PC-3 (cell line): ENCODE measurements around the gene CD274. TPM values are rescaled to one million over a fixed set of nuclear protein-coding genes. Genes with fewer than 3 reads are reported as not detected.

Experiments used
- ATAC-seq: fragments of 200-7000 bp; cut with Tn5 transposase; 2 replicates; pipeline ENCODE4 v1.9.1; 2020; ENCODE audit warnings: mild to moderate bottlenecking, moderate library complexity
- BruUV-seq: library from RNA; stranded (reverse); fragments of 400-500 nt; replicated peaks from 2 replicates; lab custom pipeline; 2021; lab: Mats Ljungman, UMichigan
- CTCF ChIA-PET: fragments of 300-600 bp; sonication (Branson Sonifier 250); formaldehyde crosslinking; loops from one replicate; lab custom pipeline; 2022; ENCODE audit warnings: antibody characterized with exemption; lab: Charles Lee
- POLR2A ChIA-PET: fragments of 300-600 bp; sonication (Branson Sonifier 250); formaldehyde crosslinking; loops from one replicate; lab custom pipeline; 2022; ENCODE audit warnings: antibody characterized with exemption; ENCODE audit not compliant: unreplicated experiment; lab: Charles Lee
- DNase-seq: peaks from one replicate; pipeline ENCODE4 v3.0.0-alpha.2; 2015
- H2AFZ ChIP-seq: fragments of 300-600 bp; sonication (generic); 2 replicates; pipeline ENCODE4 v1.6.0; 2016; ENCODE audit warnings: antibody characterized with exemption, low read length
- H3F3A ChIP-seq: fragments of 300-600 bp; sonication (generic); one replicate; pipeline ENCODE4 v1.6.0; 2017; ENCODE audit warnings: antibody characterized with exemption, low read length, control low read depth, mild to moderate bottlenecking; ENCODE audit not compliant: unreplicated experiment
- H3K27ac ChIP-seq: fragments of 300-600 bp; sonication (generic); 2 replicates; pipeline ENCODE4 v1.5.1; 2016; ENCODE audit warnings: mild to moderate bottlenecking, low read length
- H3K27me3 ChIP-seq: fragments of 300-600 bp; sonication (generic); 2 replicates; pipeline ENCODE4 v1.6.1; 2016; ENCODE audit warnings: low read length, mixed read lengths
- H3K36me3 ChIP-seq: fragments of 300-600 bp; sonication (generic); 2 replicates; pipeline ENCODE4 v1.6.1; 2016; ENCODE audit warnings: low read depth, mixed run types, low read length, mixed read lengths
- H3K4me1 ChIP-seq: fragments of 300-600 bp; sonication (generic); 2 replicates; pipeline ENCODE4 v1.5.1; 2016; ENCODE audit warnings: low read length; ENCODE audit not compliant: insufficient read depth
- H3K4me2 ChIP-seq: fragments of 300-600 bp; sonication (generic); 2 replicates; pipeline ENCODE4 v1.6.0; 2016; ENCODE audit warnings: low read length
- H3K4me3 ChIP-seq: fragments of 300-600 bp; sonication (generic); 2 replicates; pipeline ENCODE4 v1.5.1; 2016; ENCODE audit warnings: mild to moderate bottlenecking, low read length, mixed read lengths
- H3K79me2 ChIP-seq: fragments of 300-600 bp; sonication (generic); 2 replicates; pipeline ENCODE4 v1.6.1; 2017; ENCODE audit warnings: low read length, mixed read lengths
- H3K9ac ChIP-seq: fragments of 300-600 bp; sonication (generic); 2 replicates; pipeline ENCODE4 v1.6.0; 2016; ENCODE audit warnings: mild to moderate bottlenecking, low read length
- H3K9me2 ChIP-seq: fragments of 300-600 bp; sonication (generic); replicated peaks from 2 replicates; pipeline ENCODE4 v1.6.1; 2016; ENCODE audit warnings: mixed run types, low read length, mixed read lengths
- H3K9me3 ChIP-seq: fragments of 300-600 bp; sonication (generic); 2 replicates; pipeline ENCODE4 v1.6.1; 2016; ENCODE audit warnings: low read length, mixed read lengths
- H4K20me1 ChIP-seq: fragments of 300-600 bp; sonication (generic); 2 replicates; pipeline ENCODE4 v1.6.1; 2016; ENCODE audit warnings: low read length, mixed read lengths
- CTCF ChIP-seq: fragments of 300-600 bp; sonication (generic); conservative IDR thresholded peaks from 2 replicates; pipeline ENCODE4 v1.5.1; 2017; ENCODE audit warnings: antibody characterized with exemption, low read depth, mild to moderate bottlenecking, low read length
- EZH2 ChIP-seq: fragments of 300-600 bp; sonication (generic); IDR thresholded peaks from one replicate; pipeline ENCODE4 v1.6.1; 2017; ENCODE audit warnings: antibody characterized with exemption, mild to moderate bottlenecking, low read length; ENCODE audit not compliant: unreplicated experiment
- EZH2phosphoT487 ChIP-seq: fragments of 300-600 bp; sonication (generic); IDR thresholded peaks from 2 replicates; pipeline ENCODE4 v1.6.1; 2018; ENCODE audit warnings: mild to moderate bottlenecking, antibody characterized with exemption, low read length, borderline replicate concordance
- intact Hi-C: fragments of 100-400 bp; cut with micrococcal nuclease; formaldehyde crosslinking; loops from 2 replicates; pipeline ENCODE4 v1.9.0; 2023
- total RNA-seq: library from RNA; depleted of rRNA; stranded (reverse); fragments of >200 nt; gene quantifications from 2 replicates; pipeline ENCODE4 v1.2.3, GENCODE V29; 2014

CD274 gene
- total RNA-seq, 1 experiment from 2014 or later, result 3.8 TPM

DNA sequence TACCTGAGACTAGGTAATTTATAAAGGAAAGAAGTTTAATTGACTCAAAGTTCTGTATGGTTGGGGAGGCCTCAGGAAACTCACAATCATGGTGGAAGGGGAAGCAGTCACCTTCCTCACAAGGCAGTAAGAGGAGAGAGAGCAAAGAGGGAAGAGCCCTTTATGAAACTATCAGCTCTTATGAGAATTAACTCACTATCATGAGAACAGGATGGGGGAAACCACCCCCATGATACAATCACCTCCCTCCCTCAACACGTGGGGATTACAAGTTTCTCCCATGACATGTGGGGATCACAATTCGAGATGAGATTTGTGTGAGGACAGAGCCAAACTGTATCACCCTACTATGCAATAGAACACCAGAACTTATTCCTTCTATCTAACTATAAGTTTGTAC lies 27.9 kb downstream of the CD274 start:
- no TSS peak for BruUV-seq
- no peaks in the 10 kb centered on the region for H3K4me1 ChIP-seq
- intact Hi-C loops, result no loop called here
- H3K9me2 ChIP-seq, result no peaks in the 10 kb centered on the region
- no peak overlapping the region for H3K9ac ChIP-seq
- DNase-seq (no peak), ATAC-seq (no peak)
- H3K79me2 ChIP-seq, result no peaks in the 10 kb centered on the region
- H3K9me3 ChIP-seq, result no peaks in the 10 kb centered on the region
- TF ChIP-seq EZH2phosphoT487 (no peak), CTCF (no peak), EZH2 (no peak)
- H4K20me1 ChIP-seq, result no peaks in the 10 kb centered on the region
- H3K27ac ChIP-seq, result no peak overlapping the region
- no peak overlapping the region for H3K4me3 ChIP-seq
- H3F3A ChIP-seq, result no peaks in the 10 kb centered on the region
- POLR2A ChIA-PET, result no interaction called here
- CTCF ChIA-PET, result no interaction called here
- no peaks in the 10 kb centered on the region for H3K36me3 ChIP-seq
- H3K27me3 ChIP-seq, result no peaks in the 10 kb centered on the region
- no peak overlapping the region for H2AFZ ChIP-seq
- no peak overlapping the region for H3K4me2 ChIP-seq

DNA sequence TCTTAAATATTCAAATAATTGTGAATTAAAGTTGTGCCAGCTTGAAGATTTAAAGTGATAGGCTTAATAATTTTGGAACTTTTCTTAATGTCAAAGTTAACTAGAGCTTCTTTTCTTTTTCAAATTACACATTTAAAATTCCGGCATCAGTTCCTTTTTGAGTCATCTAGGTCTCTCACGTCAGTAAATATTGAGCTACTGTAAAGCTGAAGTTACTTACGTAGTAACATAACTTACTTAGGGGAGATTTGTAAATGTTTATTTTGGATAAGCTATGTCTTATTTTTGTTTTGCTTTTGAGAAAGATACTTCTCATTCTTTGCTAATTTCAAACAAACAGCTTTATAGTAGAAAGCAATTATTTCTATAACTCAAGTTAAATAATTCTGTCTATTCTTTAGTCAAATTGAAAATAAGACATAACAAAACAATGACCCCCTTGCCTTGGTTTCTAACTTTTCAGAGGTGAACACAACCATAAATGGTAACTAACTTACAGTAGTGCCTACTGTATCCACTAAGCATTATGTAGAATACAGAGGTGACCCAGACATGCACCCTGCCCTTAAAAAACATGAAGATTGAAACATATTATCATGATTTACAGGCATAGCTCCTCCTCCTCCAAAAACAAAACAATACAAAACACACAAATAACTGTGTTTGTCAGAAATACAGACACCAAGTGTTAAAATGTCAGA lies 29.8 kb downstream of the CD274 start:
- no peak for ATAC-seq
- H3F3A ChIP-seq, result no peaks in the 10 kb centered on the region
- no peaks in the 10 kb centered on the region for H3K9me3 ChIP-seq
- no peaks in the 10 kb centered on the region for H4K20me1 ChIP-seq
- no TSS peak for BruUV-seq
- no peak overlapping the region for H2AFZ ChIP-seq
- ChIA-PET POLR2A (no interaction called here), CTCF (no interaction called here)
- H3K27ac ChIP-seq, result no peak overlapping the region
- no peaks in the 10 kb centered on the region for H3K9me2 ChIP-seq
- intact Hi-C loops, result no loop called here
- H3K4me2 ChIP-seq, result no peak overlapping the region
- H3K9ac ChIP-seq, result no peak overlapping the region
- peak; percentile 19 for DNase-seq
- H3K4me3 ChIP-seq, result no peak overlapping the region
- H3K27me3 ChIP-seq, result no peaks in the 10 kb centered on the region
- H3K79me2 ChIP-seq, result no peaks in the 10 kb centered on the region
- no peaks in the 10 kb centered on the region for H3K36me3 ChIP-seq
- TF ChIP-seq CTCF (no peak), EZH2 (no peak), EZH2phosphoT487 (no peak)
- H3K4me1 ChIP-seq, result no peaks in the 10 kb centered on the region

DNA sequence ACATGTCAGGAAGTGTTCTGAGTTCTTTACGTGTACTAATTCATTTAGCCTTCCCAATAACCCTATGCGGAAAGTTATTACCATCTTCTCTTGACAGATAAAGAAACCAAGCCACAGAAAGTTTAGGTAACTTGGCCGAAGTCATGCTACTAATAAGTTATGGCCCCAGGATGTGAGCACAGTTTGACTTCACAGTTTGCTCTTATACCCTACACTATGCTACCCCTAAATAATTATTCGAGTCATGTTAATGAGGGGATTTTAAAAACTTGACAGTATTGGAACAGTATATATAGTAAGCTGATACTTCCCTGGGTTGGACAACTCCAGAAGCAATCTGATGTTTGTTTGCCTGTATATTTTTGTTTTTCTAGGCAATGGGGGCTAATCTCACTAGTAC lies 30.6 kb downstream of the CD274 start:
- Histone ChIP-seq H3K79me2 (no peaks in the 10 kb centered on the region), H3K9me3 (no peaks in the 10 kb centered on the region), H3K9me2 (no peaks in the 10 kb centered on the region), H2AFZ (no peak overlapping the region), H3K9ac (no peak overlapping the region), H4K20me1 (no peaks in the 10 kb centered on the region), H3F3A (no peaks in the 10 kb centered on the region), H3K27me3 (no peaks in the 10 kb centered on the region), H3K36me3 (no peaks in the 10 kb centered on the region), H3K27ac (no peak overlapping the region), H3K4me1 (no peaks in the 10 kb centered on the region), H3K4me3 (no peak overlapping the region), H3K4me2 (no peak overlapping the region)
- POLR2A ChIA-PET, result no interaction called here
- no peak for TF ChIP-seq CTCF
- TF ChIP-seq EZH2, result no peak
- TF ChIP-seq EZH2phosphoT487, result no peak
- no TSS peak for BruUV-seq
- CTCF ChIA-PET, result no interaction called here
- intact Hi-C loops, result no loop called here
- DNase-seq (no peak), ATAC-seq (no peak)
